H9 (cell line): ENCODE results near the gene DPP6. TPM values are rescaled to one million over a fixed set of nuclear protein-coding genes. Genes with fewer than 3 reads are reported as not detected.

Experiments used
- DNase-seq: peaks from one replicate; pipeline ENCODE4 v3.0.0-alpha.2; 2017
- H2AFZ ChIP-seq: one replicate; pipeline ENCODE4 v1.6.1; 2013; ENCODE audit warnings: mild to moderate bottlenecking, low read length, control low read depth, moderate library complexity
- H2AK5ac ChIP-seq: 2 replicates; pipeline ENCODE4 v1.6.1; 2013; ENCODE audit warnings: low read length, control low read depth, mixed read lengths; ENCODE audit not compliant: insufficient read length
- H2BK120ac ChIP-seq: one replicate; pipeline ENCODE4 v1.6.1; 2013; ENCODE audit warnings: low read depth, mild to moderate bottlenecking, low read length, control low read depth, inconsistent platforms; ENCODE audit not compliant: poor library complexity, severe bottlenecking
- H2BK12ac ChIP-seq: 2 replicates; pipeline ENCODE4 v1.6.1; 2013; ENCODE audit warnings: low read length, control low read depth, mixed read lengths, low read depth; ENCODE audit not compliant: insufficient read length
- H2BK15ac ChIP-seq: 2 replicates; pipeline ENCODE4 v1.6.1; 2013; ENCODE audit warnings: low read depth, low read length, control low read depth
- H2BK20ac ChIP-seq: one replicate; pipeline ENCODE4 v1.6.1; 2013; ENCODE audit warnings: low read depth, mild to moderate bottlenecking, low read length, control low read depth, inconsistent platforms; ENCODE audit not compliant: poor library complexity, severe bottlenecking
- H2BK5ac ChIP-seq: 2 replicates; pipeline ENCODE4 v1.6.1; 2013; ENCODE audit warnings: low read length, control low read depth, mixed read lengths; ENCODE audit not compliant: insufficient read length
- H3K14ac ChIP-seq: 2 replicates; pipeline ENCODE4 v1.6.1; 2013; ENCODE audit warnings: low read length, control low read depth; ENCODE audit not compliant: insufficient read depth
- H3K18ac ChIP-seq: 2 replicates; pipeline ENCODE4 v1.6.1; 2013; ENCODE audit warnings: low read depth, mild to moderate bottlenecking, mixed read lengths, low read length, control low read depth; ENCODE audit not compliant: insufficient read length
- H3K23ac ChIP-seq: 2 replicates; pipeline ENCODE4 v1.6.1; 2013; ENCODE audit warnings: low read length, control low read depth, mixed read lengths, low read depth; ENCODE audit not compliant: insufficient read length
- H3K23me2 ChIP-seq: 2 replicates; pipeline ENCODE4 v1.6.1; 2013; ENCODE audit warnings: low read depth, mild to moderate bottlenecking, mixed read lengths, low read length, control low read depth; ENCODE audit not compliant: insufficient read length, poor library complexity, severe bottlenecking
- H3K27ac ChIP-seq: 2 replicates; pipeline ENCODE4 v1.5.1; 2013; ENCODE audit warnings: low read length, control low read depth, mixed read lengths, low read depth; ENCODE audit not compliant: insufficient read length
- H3K27me3 ChIP-seq: 2 replicates; pipeline ENCODE4 v1.6.1; 2013; ENCODE audit warnings: low read length, control low read depth, inconsistent platforms; ENCODE audit not compliant: insufficient read depth
- H3K4ac ChIP-seq: 2 replicates; pipeline ENCODE4 v1.6.1; 2013; ENCODE audit warnings: low read depth, mild to moderate bottlenecking, control low read depth, inconsistent platforms, low read length, moderate library complexity
- H3K4me1 ChIP-seq: 2 replicates; pipeline ENCODE4 v1.6.1; 2013; ENCODE audit warnings: low read length, control low read depth, inconsistent platforms; ENCODE audit not compliant: insufficient read depth
- H3K4me2 ChIP-seq: 2 replicates; pipeline ENCODE4 v1.6.1; 2013; ENCODE audit warnings: low read length, control low read depth, mixed read lengths; ENCODE audit not compliant: insufficient read length, insufficient read depth
- H3K56ac ChIP-seq: 2 replicates; pipeline ENCODE4 v1.6.1; 2013; ENCODE audit warnings: low read depth, mild to moderate bottlenecking, mixed read lengths, low read length, control low read depth; ENCODE audit not compliant: insufficient read length
- H3K79me1 ChIP-seq: 2 replicates; pipeline ENCODE4 v1.6.1; 2013; ENCODE audit warnings: low read depth, mild to moderate bottlenecking, moderate library complexity, low read length, control low read depth, inconsistent platforms; ENCODE audit not compliant: insufficient read depth, poor library complexity, severe bottlenecking
- H3K79me2 ChIP-seq: 2 replicates; pipeline ENCODE4 v1.6.1; 2013; ENCODE audit warnings: low read length, control low read depth, inconsistent platforms; ENCODE audit not compliant: insufficient read depth
- H3K9ac ChIP-seq: 2 replicates; pipeline ENCODE4 v1.6.1; 2013; ENCODE audit warnings: low read length, control low read depth, mixed read lengths; ENCODE audit not compliant: insufficient read length; ENCODE audit errors: extremely low read depth
- H3K9me3 ChIP-seq: one replicate; pipeline ENCODE4 v1.6.1; 2013; ENCODE audit warnings: low read depth, low read length, inconsistent platforms; ENCODE audit not compliant: control insufficient read depth
- H3T11ph ChIP-seq: one replicate; pipeline ENCODE4 v1.6.1; 2013; ENCODE audit warnings: mild to moderate bottlenecking, low read length, control low read depth, inconsistent platforms
- H4K20me1 ChIP-seq: one replicate; pipeline ENCODE4 v1.6.1; 2013; ENCODE audit not compliant: control insufficient read depth, insufficient read length, insufficient read depth
- H4K5ac ChIP-seq: 2 replicates; pipeline ENCODE4 v1.6.1; 2013; ENCODE audit warnings: low read depth, mild to moderate bottlenecking, mixed read lengths, low read length, control low read depth; ENCODE audit not compliant: insufficient read length
- H4K8ac ChIP-seq: replicated peaks from 2 replicates; pipeline ENCODE4 v1.6.1; 2013; ENCODE audit warnings: low read length, control low read depth, mixed read lengths, low read depth; ENCODE audit not compliant: insufficient read length
- H4K91ac ChIP-seq: 2 replicates; pipeline ENCODE4 v1.6.1; 2013; ENCODE audit warnings: low read depth, mild to moderate bottlenecking, moderate library complexity, mixed read lengths, low read length, control low read depth; ENCODE audit not compliant: insufficient read length
- H3K27ac Mint-ChIP-seq, 3 experiments: 2 replicates in 2 of 3; 3 replicates in 1 of 3; pipeline ENCODE4 v1.8.0; 2020 to 2021; ENCODE audit warnings: mixed read lengths in 3 of 3, mild to moderate bottlenecking in 1 of 3, moderate library complexity in 1 of 3
- H3K27me3 Mint-ChIP-seq: 2 replicates; pipeline ENCODE4 v1.8.0; 2021; ENCODE audit warnings: low read depth, mild to moderate bottlenecking, moderate library complexity, mixed read lengths
- H3K36me3 Mint-ChIP-seq, 3 experiments: 2 replicates in 2 of 3; 3 replicates in 1 of 3; pipeline ENCODE4 v1.8.0; 2020 to 2021; ENCODE audit warnings: low read depth in 3 of 3, mixed read lengths in 3 of 3; ENCODE audit not compliant: insufficient read depth in 1 of 3
- H3K4me1 Mint-ChIP-seq, 2 experiments: 2 replicates each; pipeline ENCODE4 v1.8.0; 2020; ENCODE audit warnings: mixed read lengths in 2 of 2
- H3K4me3 Mint-ChIP-seq, 2 experiments: 2 replicates in 1 of 2; 3 replicates in 1 of 2; pipeline ENCODE4 v1.8.0; 2020 to 2021; ENCODE audit warnings: mild to moderate bottlenecking in 2 of 2, mixed read lengths in 2 of 2, moderate library complexity in 1 of 2
- H3K9me3 Mint-ChIP-seq, 2 experiments: 2 replicates in 1 of 2; 3 replicates in 1 of 2; pipeline ENCODE4 v1.8.0; 2020; ENCODE audit warnings: mild to moderate bottlenecking in 2 of 2, mixed read lengths in 2 of 2, moderate library complexity in 1 of 2
- WGBS: extraction: QIAGEN DNeasy Blood & Tissue Kit; methylation state at CpG from one replicate; pipeline ENCODE4 v1.1.7; 2013; ENCODE audit warnings: missing lambda C conversion rate, low lambda C conversion rate, mixed read lengths; ENCODE audit not compliant: insufficient read length; ENCODE audit errors: extremely low coverage; 5-methylcytosine and 5-hydroxymethylcytosine counted together
- total RNA-seq: library from RNA; stranded (reverse); gene quantifications from 2 replicates; pipeline ENCODE4 v1.2.1, GENCODE V29; 2021
- TF ChIP-seq, protein P1 (sequence below): fragments of 200-600 bp; sonication (generic); conservative IDR thresholded peaks from 3 replicates; pipeline ENCODE4 v1.8.0; 2021; ENCODE audit warnings: antibody characterized with exemption, mild to moderate bottlenecking

Gene DPP6
- total RNA-seq, 1 experiment from 2014 or later: 4.5 TPM

DNA sequence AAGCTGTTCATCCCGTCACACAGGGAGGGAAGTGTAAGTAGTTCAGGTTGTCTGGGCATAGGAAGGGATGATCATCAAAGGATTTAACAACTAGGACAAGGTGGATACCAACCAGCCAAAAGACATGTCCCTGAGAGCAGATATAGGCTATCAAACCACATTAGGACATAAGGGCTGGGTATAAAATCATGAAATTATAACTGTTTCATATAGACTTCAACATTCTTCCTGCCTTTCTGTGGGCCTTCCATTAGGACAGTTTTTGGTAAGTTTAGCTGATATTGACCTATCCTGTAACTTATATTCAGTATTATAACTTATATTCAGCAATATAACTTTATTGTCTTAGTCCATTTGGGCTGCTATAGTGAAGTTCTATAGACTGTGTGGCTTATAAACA lies 759.8 kb downstream of the DPP6 start:
- Histone ChIP-seq H2BK15ac (no peak overlapping the region), H3K4ac (no peak overlapping the region), H3K18ac (no peak overlapping the region), H3K9ac (no peak overlapping the region), H3K79me1 (no peaks in the 10 kb centered on the region), H3K23me2 (no peaks in the 10 kb centered on the region), H3K79me2 (no peaks in the 10 kb centered on the region), H2BK20ac (no peak overlapping the region), H2AFZ (no peak overlapping the region), H3K9me3 (peaks cover 11% of the 10 kb centered on the region), H3K4me1 (no peaks in the 10 kb centered on the region), H2BK120ac (no peak overlapping the region), H2BK5ac (no peak overlapping the region), H4K91ac (no peak overlapping the region), H4K5ac (no peak overlapping the region), H4K8ac (no peak overlapping the region), H2BK12ac (no peak overlapping the region), H3K23ac (no peak overlapping the region), H4K20me1 (no peaks in the 10 kb centered on the region), H3K27me3 (no peaks in the 10 kb centered on the region), H3K4me2 (no peak overlapping the region), H2AK5ac (no peak overlapping the region), H3T11ph (no peak overlapping the region), H3K27ac (no peak overlapping the region), H3K14ac (no peak overlapping the region), H3K56ac (no peak overlapping the region)
- TF ChIP-seq, protein P1, sequence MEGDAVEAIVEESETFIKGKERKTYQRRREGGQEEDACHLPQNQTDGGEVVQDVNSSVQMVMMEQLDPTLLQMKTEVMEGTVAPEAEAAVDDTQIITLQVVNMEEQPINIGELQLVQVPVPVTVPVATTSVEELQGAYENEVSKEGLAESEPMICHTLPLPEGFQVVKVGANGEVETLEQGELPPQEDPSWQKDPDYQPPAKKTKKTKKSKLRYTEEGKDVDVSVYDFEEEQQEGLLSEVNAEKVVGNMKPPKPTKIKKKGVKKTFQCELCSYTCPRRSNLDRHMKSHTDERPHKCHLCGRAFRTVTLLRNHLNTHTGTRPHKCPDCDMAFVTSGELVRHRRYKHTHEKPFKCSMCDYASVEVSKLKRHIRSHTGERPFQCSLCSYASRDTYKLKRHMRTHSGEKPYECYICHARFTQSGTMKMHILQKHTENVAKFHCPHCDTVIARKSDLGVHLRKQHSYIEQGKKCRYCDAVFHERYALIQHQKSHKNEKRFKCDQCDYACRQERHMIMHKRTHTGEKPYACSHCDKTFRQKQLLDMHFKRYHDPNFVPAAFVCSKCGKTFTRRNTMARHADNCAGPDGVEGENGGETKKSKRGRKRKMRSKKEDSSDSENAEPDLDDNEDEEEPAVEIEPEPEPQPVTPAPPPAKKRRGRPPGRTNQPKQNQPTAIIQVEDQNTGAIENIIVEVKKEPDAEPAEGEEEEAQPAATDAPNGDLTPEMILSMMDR: no peak
- Mint-ChIP-seq H3K9me3 (peaks cover 17% of the 10 kb centered on the region in 2 experiments), H3K27me3 (peaks cover under 1% of the 10 kb centered on the region), H3K4me1 (no peaks in the 10 kb centered on the region), H3K27ac (no peak overlapping the region), H3K4me3 (no peak overlapping the region), H3K36me3 (peaks cover 3 to 5% (median 4%) of the 10 kb centered on the region in 3 experiments; a peak in 4 of 7 replicates)
- no peak for DNase-seq
- no CpG with 5 or more reads among the region's 1 CpG for WGBS
